Heart right ventricle (tissue), 16 donors: ENCODE measurements around the gene ZFHX3. TPM values are rescaled to one million over a fixed set of nuclear protein-coding genes. Genes with fewer than 3 reads are reported as not detected.
"Not testable (repeated sequence)": the region's sequence is repeated elsewhere in the genome, so short reads cannot be mapped to it uniquely, and the experiment has no call there.

Experiments
- ATAC-seq, 8 donors: fragments of 200-7000 bp; cut with Tn5 transposase; one replicate each; pipeline ENCODE4 v1.9.1; 2020; ENCODE audit warnings: mild to moderate bottlenecking in 8 of 8, moderate library complexity in 8 of 8, moderate number of reproducible peaks in 1 of 8
- DNase-seq, 2 donors: peaks; one replicate each; pipeline ENCODE4 v3.0.0-alpha.2; 2020
- H3K27ac ChIP-seq, 10 donors: fragments of 200-600 bp; sonication (generic) in 2 of 10; one replicate each; pipeline versions ENCODE4 v1.5.0 to v1.8.0; 2020 to 2022; ENCODE audit warnings: mild to moderate bottlenecking in 3 of 10
- H3K27me3 ChIP-seq, 7 donors: fragments of 200-600 bp; one replicate each; pipeline ENCODE4 v1.8.0; 2021 to 2022; ENCODE audit warnings: mild to moderate bottlenecking in 2 of 7
- H3K36me3 ChIP-seq, 9 donors: fragments of 200-600 bp; sonication (generic) in 1 of 9; one replicate each; pipeline versions ENCODE4 v1.5.0 to v1.8.0; 2020 to 2022; ENCODE audit warnings: mild to moderate bottlenecking in 2 of 9
- H3K4me1 ChIP-seq, 9 donors: fragments of 200-600 bp; sonication (generic) in 1 of 9; one replicate each; pipeline versions ENCODE4 v1.5.0 to v1.8.0; 2020 to 2022; ENCODE audit warnings: mild to moderate bottlenecking in 4 of 9
- H3K4me3 ChIP-seq, 10 donors: fragments of 200-600 bp; sonication (generic) in 2 of 10; one replicate each; pipeline versions ENCODE4 v1.5.0 to v1.8.0; 2020 to 2022; ENCODE audit warnings: mild to moderate bottlenecking in 7 of 10, moderate library complexity in 2 of 10
- H3K9me3 ChIP-seq, 11 donors: fragments of 200-600 bp in 10 of 11; sonication (generic) in 2 of 11; one replicate each; pipeline versions ENCODE4 v1.5.0 to v1.8.0; 2013 to 2022; ENCODE audit warnings: mild to moderate bottlenecking in 2 of 11, control low read depth in 1 of 11, moderate library complexity in 1 of 11
- WGBS, 2 donors: extraction: QIAGEN DNeasy Blood & Tissue Kit; methylation state at CpG; one replicate each; pipeline ENCODE4 v1.1.7; 2013; ENCODE audit warnings: inconsistent platforms in 1 of 2; 5-methylcytosine and 5-hydroxymethylcytosine counted together
- intact Hi-C, 10 donors: fragments of 100-400 bp; cut with DNase I; formaldehyde crosslinking; loops; one replicate each; pipeline versions ENCODE4 v1.11.1 to v1.14.2; 2022
- polyA plus RNA-seq, 2 donors: library from polyadenylated mRNA; stranded (reverse); fragments of 200-250 nt; gene quantifications; one replicate each; pipeline ENCODE4 v1.2.3, GENCODE V29; 2013
- total RNA-seq, 10 donors: library from RNA; stranded (reverse); fragmentation: NEBNext Ultra II Directional in 3 of 10; extraction: Animal tissue kit (Norgen Biotek cat#: 25700) in 3 of 10; gene quantifications; one replicate each; pipeline versions ENCODE4 v1.2.1 to v1.2.4, GENCODE V29; 2021 to 2023
- TF ChIP-seq, protein P1 (sequence below), 9 donors: fragments of 200-600 bp; sonication (generic) in 2 of 9; IDR thresholded peaks; one replicate each; pipeline versions ENCODE4 v1.5.0 to v1.8.0; 2021 to 2022; ENCODE audit warnings: antibody characterized with exemption in 9 of 9, mild to moderate bottlenecking in 5 of 9, moderate library complexity in 1 of 9
- donor health status: Arrhythmogenic right ventricular cardiomyopathy.
- donor health status: ischemic (EF 13 %, LVEDD 7.1; RV severe dilation, severe dysfunction).
- donor health status: healthy with polysubstance abuse.
- donor health status: DM: no; HTN: yes; CAD: no.
- donor health status: DM: no; HTN: no; CAD: no.
- donor health status: ischemic (EF 25% LVEDD 6.9; RV normal size, moderate dysfunction).
- donor health status: ischemic (EF 25% LVEDD 5.7; RV mildly dilated, moderate dysfunction).
- donor health status: healthy.
- donor health status: DM: yes; HTN: yes; CAD: no.
- donor health status: Ischemic cardiomyopathy.
- donor health status: ischemic (EF 35%, LVEDD 5.7; RV mildly dilated, moderate dysfunction).
- donor health status: nonischemic (EF 11% LVEDD 7.7; RV severe dilation, severe dysfunction).
- donor health status: DM: yes; HTN: yes; CAD: no.
- donor health status: PGD.
- donor health status: ischemic (EF 29% LVEDD 5.4; RV normal size, mild dysfunction).
- donor health status: nonischemic (EF 23%, LVEDD 6.1; RV moderate dilation, normal function).

Gene ZFHX3
- total and polyA plus RNA-seq, 12 donors = 1.6 to 15.2 (median 10.4) TPM

DNA sequence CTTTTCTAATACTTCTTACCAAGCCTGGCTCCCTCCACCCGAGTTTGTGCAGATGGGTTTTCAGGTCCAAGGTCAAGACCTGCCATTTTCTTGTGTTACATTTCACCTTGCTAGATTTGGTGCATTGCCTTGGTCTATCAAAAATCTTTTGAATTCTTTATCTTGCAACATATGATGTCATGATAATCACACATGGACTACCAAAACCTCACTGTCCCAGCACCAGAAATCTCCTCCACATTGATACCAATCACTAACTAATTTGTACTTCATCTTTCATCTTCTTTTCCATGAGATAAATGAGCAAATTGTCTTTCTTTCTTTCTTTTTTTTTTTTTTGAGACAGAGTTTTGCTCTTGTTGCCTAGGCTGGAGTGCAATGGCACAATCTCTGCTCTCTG, 33.0 kb upstream of the ZFHX3 start:
- Histone ChIP-seq H3K27me3 (no peaks in the 10 kb centered on the region), H3K27ac (no peak overlapping the region), H3K9me3 (peaks cover 0 to 8% (median 0%) of the 10 kb centered on the region in 11 donors), H3K36me3 (no peaks in the 10 kb centered on the region), H3K4me1 (peaks cover 0 to 5% (median 0%) of the 10 kb centered on the region in 9 donors), H3K4me3 (no peak overlapping the region)
- 84 to 92% methylated on average over 1 of the region's 1 CpG for WGBS, 2 donors
- TF ChIP-seq, protein P1, sequence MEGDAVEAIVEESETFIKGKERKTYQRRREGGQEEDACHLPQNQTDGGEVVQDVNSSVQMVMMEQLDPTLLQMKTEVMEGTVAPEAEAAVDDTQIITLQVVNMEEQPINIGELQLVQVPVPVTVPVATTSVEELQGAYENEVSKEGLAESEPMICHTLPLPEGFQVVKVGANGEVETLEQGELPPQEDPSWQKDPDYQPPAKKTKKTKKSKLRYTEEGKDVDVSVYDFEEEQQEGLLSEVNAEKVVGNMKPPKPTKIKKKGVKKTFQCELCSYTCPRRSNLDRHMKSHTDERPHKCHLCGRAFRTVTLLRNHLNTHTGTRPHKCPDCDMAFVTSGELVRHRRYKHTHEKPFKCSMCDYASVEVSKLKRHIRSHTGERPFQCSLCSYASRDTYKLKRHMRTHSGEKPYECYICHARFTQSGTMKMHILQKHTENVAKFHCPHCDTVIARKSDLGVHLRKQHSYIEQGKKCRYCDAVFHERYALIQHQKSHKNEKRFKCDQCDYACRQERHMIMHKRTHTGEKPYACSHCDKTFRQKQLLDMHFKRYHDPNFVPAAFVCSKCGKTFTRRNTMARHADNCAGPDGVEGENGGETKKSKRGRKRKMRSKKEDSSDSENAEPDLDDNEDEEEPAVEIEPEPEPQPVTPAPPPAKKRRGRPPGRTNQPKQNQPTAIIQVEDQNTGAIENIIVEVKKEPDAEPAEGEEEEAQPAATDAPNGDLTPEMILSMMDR (IDR thresholded peaks at IDR 0.05) = no peak
- ATAC-seq (no peak), DNase-seq (no peak)
- intact Hi-C loops = loop anchor here in 1 of 10 donors (10.0 kb wide), 1 partner anchor 56 kb away; no protein-coding TSS in a partner anchor

DNA sequence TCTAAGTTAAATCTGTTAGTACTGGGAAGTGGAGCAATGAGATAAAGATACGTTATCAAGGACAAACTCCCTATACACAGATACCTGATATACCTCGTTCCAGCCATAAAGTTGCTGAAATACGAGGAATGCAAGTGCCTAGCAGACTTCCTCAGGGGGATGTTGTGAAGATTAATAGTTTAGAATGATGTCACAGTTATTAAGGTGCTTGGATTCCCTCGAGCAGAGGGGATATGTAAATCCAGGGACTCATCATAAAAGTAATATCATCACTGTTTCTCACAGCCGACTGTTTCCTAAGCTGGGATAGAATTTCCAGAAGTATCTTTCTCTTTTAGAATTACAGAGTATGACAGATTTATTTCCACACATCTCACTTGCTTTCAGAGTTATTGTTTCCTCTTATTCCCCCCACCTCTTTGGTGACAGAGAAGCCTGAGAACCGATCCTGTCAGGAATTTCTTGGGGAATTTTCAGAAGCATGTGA, 28.4 kb upstream of the ZFHX3 start:
- DNase-seq (no peak), ATAC-seq (no peak)
- Histone ChIP-seq H3K27me3 (peaks cover 0 to 5% (median 0%) of the 10 kb centered on the region in 7 donors), H3K4me1 (peaks cover under 1 to 5% (median 4%) of the 10 kb centered on the region in 9 donors), H3K27ac (no peak overlapping the region), H3K9me3 (no peaks in the 10 kb centered on the region), H3K36me3 (no peaks in the 10 kb centered on the region), H3K4me3 (no peak overlapping the region)
- intact Hi-C loops = loop anchor here in 1 of 10 donors (10.0 kb wide), 1 partner anchor 58 kb away; no protein-coding TSS in a partner anchor
- WGBS, 2 donors = 50% methylated on average over 6 of the region's 6 CpGs
- TF ChIP-seq, protein P1 (IDR thresholded peaks at IDR 0.05) = no peak

DNA sequence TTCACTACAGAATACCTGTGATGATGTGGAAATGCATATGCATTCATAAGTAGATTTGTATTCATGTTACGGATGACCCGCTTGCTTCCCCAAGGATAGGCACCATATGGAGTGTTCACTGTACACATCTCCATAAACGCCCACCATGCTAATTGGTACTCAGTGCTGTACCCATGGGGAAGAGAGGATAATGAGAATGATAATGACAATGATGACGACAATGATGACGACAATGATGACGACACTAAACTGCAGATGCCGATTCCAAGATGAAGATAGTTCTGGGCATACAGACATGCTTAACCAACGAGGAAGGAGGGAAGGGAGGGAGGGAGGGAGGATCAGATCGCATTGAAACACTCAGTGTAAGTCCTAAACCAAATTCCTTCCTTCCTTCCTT, 26.5 kb upstream of the ZFHX3 start:
- Histone ChIP-seq H3K9me3 (no peaks in the 10 kb centered on the region), H3K4me3 (no peak overlapping the region), H3K36me3 (no peaks in the 10 kb centered on the region), H3K4me1 (peaks cover 5 to 22% (median 18%) of the 10 kb centered on the region in 9 donors), H3K27me3 (peaks cover 0 to 9% (median 0%) of the 10 kb centered on the region in 7 donors), H3K27ac (no peak overlapping the region)
- ATAC-seq = no peak
- 86 to 87% methylated on average over 9 of the region's 9 CpGs for WGBS, 2 donors
- intact Hi-C loops = loop anchor here in 2 of 10 donors (5.0 to 10.0 kb wide), 2 partner anchors 48 to 60 kb away; no protein-coding TSS in a partner anchor
- DNase-seq = no peak
- TF ChIP-seq, protein P1 (IDR thresholded peaks at IDR 0.05) = no peak

DNA sequence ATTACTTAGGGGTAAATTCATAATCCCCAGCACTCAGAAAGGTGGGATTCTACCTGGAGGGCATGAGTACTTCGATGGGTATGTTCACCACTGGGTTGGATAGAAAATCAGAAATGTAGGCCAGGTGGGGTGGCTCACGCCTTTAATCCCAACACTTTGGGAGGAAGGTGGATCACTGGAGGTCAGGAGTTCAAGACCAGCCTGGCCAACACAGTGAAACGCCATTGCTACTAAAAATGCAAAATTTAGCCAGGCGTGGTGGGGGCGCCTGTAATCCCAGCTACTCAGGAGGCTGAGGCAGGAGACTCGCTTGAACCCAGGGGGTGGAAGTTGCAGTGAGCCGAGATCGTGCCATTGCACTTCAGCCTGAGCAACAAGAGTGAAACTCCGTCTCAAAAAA, 24.1 kb upstream of the ZFHX3 start:
- not testable (repeated sequence) for ATAC-seq, DNase-seq, H3K36me3 ChIP-seq, H3K9me3 ChIP-seq, H3K4me3 ChIP-seq
- peak overlapping the region in 2 of 10 donors; percentile 90 to 95 for H3K27ac ChIP-seq
- H3K4me1 ChIP-seq = peaks cover 15 to 45% (median 40%) of the 10 kb centered on the region in 9 donors
- peaks cover 0 to 12% (median 1%) of the 10 kb centered on the region in 7 donors for H3K27me3 ChIP-seq
- intact Hi-C loops = loop anchor here in 2 of 10 donors (5.0 to 10.0 kb wide), 2 partner anchors 50 to 63 kb away; no protein-coding TSS in a partner anchor
- 95 to 98% methylated on average over 9 of the region's 9 CpGs for WGBS, 2 donors
